RWPE2 (cell line): ENCODE measurements around the gene FRMPD2.

Experiments used
- ATAC-seq: fragments of 200-7000 bp; cut with Tn5 transposase; 3 replicates; pipeline ENCODE4 v1.9.1; 2021; ENCODE audit warnings: low read depth
- DNase-seq: peaks from one replicate; pipeline ENCODE4 v3.0.0-alpha.2; 2020; ENCODE audit warnings: low spot score
- H3K27ac ChIP-seq: fragments of 450-650 bp; 2 replicates; pipeline ENCODE4 v1.5.1; 2017; ENCODE audit warnings: mild to moderate bottlenecking; ENCODE audit not compliant: poor library complexity, severe bottlenecking
- H3K27me3 ChIP-seq: fragments of 250-450 bp; sonication (Bioruptor Pico); 2 replicates; pipeline ENCODE4 v1.5.1; 2021; ENCODE audit warnings: mild to moderate bottlenecking, moderate library complexity; ENCODE audit not compliant: insufficient read depth, poor library complexity, severe bottlenecking
- H3K36me3 ChIP-seq: fragments of 250-450 bp; sonication (Bioruptor Pico); 2 replicates; pipeline ENCODE4 v1.5.1; 2020; ENCODE audit warnings: low read depth, mild to moderate bottlenecking, moderate library complexity
- H3K4me1 ChIP-seq: fragments of 250-450 bp; sonication (Bioruptor Pico); 2 replicates; pipeline ENCODE4 v1.5.1; 2021; ENCODE audit warnings: mild to moderate bottlenecking, moderate library complexity; ENCODE audit not compliant: insufficient read depth, poor library complexity, severe bottlenecking
- H3K4me3 ChIP-seq: fragments of 250-450 bp; sonication (Bioruptor Pico); 2 replicates; pipeline ENCODE4 v1.5.1; 2021; ENCODE audit warnings: mild to moderate bottlenecking, moderate library complexity; ENCODE audit not compliant: severe bottlenecking
- H3K9me3 ChIP-seq: fragments of 250-450 bp; sonication (Bioruptor Pico); 2 replicates; pipeline ENCODE4 v1.5.1; 2021; ENCODE audit warnings: mild to moderate bottlenecking, moderate library complexity; ENCODE audit not compliant: severe bottlenecking
- TF ChIP-seq, protein P1 (sequence below): fragments of 450-650 bp; IDR thresholded peaks from one replicate; pipeline ENCODE4 v1.5.1; 2017; ENCODE audit warnings: mild to moderate bottlenecking, moderate library complexity; ENCODE audit not compliant: poor library complexity, severe bottlenecking

FRMPD2 gene

DNA sequence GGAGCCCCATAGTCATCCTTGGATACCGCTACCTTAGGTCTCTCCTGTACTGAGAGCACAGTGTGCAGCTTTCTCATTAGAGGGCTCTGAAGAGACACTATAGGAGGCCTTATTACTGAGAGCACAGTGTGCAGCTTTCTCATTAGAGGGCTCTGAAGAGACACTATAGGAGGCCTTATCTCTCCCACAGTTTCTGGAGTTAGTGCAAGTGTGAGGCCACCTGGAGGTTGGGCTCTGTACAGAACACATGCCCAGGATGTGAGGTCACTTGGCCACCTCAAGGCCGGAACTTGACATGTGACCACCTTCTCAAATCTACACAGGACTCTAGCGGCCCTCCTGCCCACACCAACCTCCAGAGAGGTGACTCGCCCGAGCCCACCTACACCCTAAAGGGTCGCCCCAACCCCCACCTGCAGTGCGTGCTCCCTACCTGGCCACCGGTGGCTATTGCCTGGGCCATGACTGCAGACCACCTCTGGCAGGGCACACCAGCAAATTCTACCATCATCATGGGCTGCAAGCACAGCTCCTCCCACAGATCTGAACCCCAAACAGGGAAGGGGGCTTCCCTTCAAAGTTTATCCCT, 24.6 kb downstream of the FRMPD2 start:
- Histone ChIP-seq H3K4me1 (peaks cover 37% of the 10 kb centered on the region), H3K4me3 (no peak overlapping the region), H3K36me3 (no peaks in the 10 kb centered on the region), H3K27ac (no peak overlapping the region), H3K27me3 (no peaks in the 10 kb centered on the region), H3K9me3 (no peaks in the 10 kb centered on the region)
- DNase-seq (no peak), ATAC-seq (no peak)
- TF ChIP-seq, protein P1, sequence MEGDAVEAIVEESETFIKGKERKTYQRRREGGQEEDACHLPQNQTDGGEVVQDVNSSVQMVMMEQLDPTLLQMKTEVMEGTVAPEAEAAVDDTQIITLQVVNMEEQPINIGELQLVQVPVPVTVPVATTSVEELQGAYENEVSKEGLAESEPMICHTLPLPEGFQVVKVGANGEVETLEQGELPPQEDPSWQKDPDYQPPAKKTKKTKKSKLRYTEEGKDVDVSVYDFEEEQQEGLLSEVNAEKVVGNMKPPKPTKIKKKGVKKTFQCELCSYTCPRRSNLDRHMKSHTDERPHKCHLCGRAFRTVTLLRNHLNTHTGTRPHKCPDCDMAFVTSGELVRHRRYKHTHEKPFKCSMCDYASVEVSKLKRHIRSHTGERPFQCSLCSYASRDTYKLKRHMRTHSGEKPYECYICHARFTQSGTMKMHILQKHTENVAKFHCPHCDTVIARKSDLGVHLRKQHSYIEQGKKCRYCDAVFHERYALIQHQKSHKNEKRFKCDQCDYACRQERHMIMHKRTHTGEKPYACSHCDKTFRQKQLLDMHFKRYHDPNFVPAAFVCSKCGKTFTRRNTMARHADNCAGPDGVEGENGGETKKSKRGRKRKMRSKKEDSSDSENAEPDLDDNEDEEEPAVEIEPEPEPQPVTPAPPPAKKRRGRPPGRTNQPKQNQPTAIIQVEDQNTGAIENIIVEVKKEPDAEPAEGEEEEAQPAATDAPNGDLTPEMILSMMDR, result no peak

DNA sequence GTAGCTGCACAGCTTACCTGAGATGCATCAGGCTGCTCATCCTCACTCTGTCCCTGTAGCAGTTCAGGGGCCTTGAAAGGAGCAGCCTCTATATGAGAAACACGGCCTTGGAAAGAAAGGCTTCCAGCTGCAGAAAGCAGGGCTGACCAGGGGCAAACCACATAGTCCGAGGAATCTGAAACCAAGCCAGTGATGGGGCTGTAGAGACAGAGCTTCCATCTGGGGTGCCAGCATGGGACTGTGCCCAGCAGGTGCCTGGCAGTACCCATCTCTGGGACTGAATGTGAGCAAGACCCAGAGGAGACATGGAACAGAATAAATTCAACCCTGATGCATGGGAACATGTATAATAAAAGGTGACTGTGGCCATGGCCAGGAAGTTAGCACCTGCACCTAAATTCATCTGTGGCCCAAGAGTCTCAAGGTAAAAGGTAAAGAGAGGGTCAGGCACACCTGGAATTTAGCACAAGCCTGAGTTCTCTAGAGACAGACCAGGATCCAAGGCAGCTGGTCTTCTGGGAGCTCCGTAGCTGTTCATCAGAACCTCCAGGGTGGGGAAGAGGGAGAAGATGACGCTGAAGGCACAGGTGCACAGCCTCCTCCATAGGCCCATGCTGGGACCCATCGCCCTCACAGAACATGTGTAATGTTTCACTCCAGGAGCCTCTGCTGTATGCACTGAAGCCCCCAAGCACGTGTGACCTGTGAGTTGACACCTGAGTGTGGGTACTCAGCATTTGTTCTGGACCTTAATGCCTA, 25.3 kb downstream of the FRMPD2 start:
- Histone ChIP-seq H3K27ac (no peak overlapping the region), H3K36me3 (no peaks in the 10 kb centered on the region), H3K4me1 (peaks cover 32% of the 10 kb centered on the region), H3K4me3 (no peak overlapping the region), H3K27me3 (no peaks in the 10 kb centered on the region), H3K9me3 (no peaks in the 10 kb centered on the region)
- DNase-seq (no peak), ATAC-seq (no peak)
- TF ChIP-seq, protein P1, result no peak

DNA sequence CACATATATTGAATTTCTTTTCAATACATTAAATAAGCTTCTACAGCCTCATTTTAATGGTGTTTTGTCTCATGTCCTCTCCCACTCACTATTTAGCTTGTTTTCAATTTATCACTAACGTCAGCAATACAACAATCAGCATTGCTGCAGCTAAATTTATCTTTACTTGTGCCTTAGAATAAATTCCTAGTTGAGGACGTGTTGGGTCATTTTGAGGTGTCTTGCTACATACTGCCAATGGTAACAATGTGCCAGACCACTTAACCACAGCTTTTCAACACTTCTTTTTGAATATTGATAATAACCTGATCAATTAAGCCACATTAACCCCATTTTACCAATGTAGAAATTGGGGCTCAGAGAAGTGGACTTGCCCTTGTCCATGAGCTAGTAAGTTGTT, 26.0 kb downstream of the FRMPD2 start:
- Histone ChIP-seq H3K27me3 (no peaks in the 10 kb centered on the region), H3K4me1 (peaks cover 25% of the 10 kb centered on the region), H3K27ac (no peak overlapping the region), H3K9me3 (no peaks in the 10 kb centered on the region), H3K4me3 (no peak overlapping the region), H3K36me3 (no peaks in the 10 kb centered on the region)
- ATAC-seq (no peak), DNase-seq (no peak)
- TF ChIP-seq, protein P1, result no peak

DNA sequence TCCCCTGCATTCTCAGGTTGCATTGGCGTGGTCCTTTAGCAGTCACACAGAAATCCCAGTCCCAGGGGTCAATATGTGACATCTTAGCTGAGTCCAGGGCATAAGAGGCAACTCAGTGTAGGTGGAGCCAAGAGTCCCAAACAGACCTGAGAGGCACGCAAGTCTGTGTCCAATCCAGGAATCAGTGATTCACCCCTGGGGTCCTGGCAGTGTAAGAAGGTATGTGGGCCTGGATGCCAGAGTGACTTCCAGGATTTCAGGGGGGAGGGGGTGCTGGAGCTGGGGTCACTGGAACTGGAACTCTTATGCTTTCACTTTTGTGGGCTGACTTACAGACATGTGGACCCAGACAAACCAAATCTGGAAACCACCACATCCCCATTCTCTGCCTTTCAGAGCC, 26.8 kb downstream of the FRMPD2 start:
- TF ChIP-seq, protein P1, result no peak
- peaks cover 17% of the 10 kb centered on the region for H3K4me1 ChIP-seq
- no peaks in the 10 kb centered on the region for H3K27me3 ChIP-seq
- no peak for DNase-seq
- ATAC-seq, result no peak
- H3K4me3 ChIP-seq, result no peak overlapping the region
- H3K27ac ChIP-seq, result no peak overlapping the region
- H3K9me3 ChIP-seq, result no peaks in the 10 kb centered on the region
- H3K36me3 ChIP-seq, result no peaks in the 10 kb centered on the region

GRCh38 chr10:48246501-48246900, 28.0 kb downstream of the FRMPD2 start:
- H3K27me3 ChIP-seq, result no peaks in the 10 kb centered on the region
- DNase-seq (peak; percentile 29), ATAC-seq (no peak)
- no peak overlapping the region for H3K27ac ChIP-seq
- TF ChIP-seq, protein P1, result no peak
- H3K4me3 ChIP-seq, result no peak overlapping the region
- H3K36me3 ChIP-seq, result no peaks in the 10 kb centered on the region
- no peaks in the 10 kb centered on the region for H3K9me3 ChIP-seq
- peaks cover 6% of the 10 kb centered on the region for H3K4me1 ChIP-seq
